ENCODE results near the gene C12orf76. TPM values are rescaled to one million over a fixed set of nuclear protein-coding genes. Genes with fewer than 3 reads are reported as not detected.

Gene C12orf76
- total and polyA plus RNA-seq, 2 experiments from 2014 or later, result 14.3 to 14.5 TPM

DNA sequence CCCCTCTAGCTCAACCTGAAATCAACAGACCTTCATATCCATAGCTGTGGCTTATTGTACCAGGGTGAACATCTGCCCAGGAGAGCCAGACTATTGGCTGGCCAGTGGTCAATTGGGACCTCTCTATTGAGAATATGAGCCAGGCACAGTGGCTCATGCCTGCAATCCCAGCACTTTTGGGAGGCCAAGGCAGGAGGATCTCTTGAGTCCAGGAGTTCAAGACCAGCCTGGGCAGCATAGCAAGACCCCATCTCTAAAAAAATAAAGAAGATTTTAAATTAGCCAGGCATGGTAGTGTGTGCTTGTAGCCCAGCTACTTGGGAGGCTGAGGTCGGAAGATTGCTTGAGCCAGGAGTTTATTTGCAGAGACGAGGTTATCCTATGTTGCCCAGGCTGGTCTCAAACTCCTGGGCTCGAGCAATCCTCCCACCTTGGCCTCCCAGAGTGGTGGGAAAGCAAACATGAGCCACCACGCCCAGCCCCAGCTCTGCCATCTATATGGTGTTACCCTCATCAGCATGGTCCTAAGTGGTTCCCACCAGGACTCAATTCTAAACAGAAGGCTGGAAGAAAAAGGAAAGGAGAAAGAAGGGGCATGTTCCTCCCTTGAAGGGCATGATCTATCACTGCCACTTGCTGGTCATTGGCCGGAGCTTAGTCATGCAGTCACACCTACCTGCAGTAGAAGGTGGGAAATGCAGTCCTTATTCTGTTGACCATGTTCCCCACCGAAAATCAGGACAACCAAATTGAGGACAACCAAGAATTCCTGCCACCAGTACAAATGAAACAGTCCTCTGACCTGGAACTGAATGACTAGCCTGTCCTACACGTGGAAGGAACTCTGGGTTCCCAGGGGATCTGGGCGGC, 42.2 kb upstream of the C12orf76 start (continued):
- TF ChIP-seq, protein P1, sequence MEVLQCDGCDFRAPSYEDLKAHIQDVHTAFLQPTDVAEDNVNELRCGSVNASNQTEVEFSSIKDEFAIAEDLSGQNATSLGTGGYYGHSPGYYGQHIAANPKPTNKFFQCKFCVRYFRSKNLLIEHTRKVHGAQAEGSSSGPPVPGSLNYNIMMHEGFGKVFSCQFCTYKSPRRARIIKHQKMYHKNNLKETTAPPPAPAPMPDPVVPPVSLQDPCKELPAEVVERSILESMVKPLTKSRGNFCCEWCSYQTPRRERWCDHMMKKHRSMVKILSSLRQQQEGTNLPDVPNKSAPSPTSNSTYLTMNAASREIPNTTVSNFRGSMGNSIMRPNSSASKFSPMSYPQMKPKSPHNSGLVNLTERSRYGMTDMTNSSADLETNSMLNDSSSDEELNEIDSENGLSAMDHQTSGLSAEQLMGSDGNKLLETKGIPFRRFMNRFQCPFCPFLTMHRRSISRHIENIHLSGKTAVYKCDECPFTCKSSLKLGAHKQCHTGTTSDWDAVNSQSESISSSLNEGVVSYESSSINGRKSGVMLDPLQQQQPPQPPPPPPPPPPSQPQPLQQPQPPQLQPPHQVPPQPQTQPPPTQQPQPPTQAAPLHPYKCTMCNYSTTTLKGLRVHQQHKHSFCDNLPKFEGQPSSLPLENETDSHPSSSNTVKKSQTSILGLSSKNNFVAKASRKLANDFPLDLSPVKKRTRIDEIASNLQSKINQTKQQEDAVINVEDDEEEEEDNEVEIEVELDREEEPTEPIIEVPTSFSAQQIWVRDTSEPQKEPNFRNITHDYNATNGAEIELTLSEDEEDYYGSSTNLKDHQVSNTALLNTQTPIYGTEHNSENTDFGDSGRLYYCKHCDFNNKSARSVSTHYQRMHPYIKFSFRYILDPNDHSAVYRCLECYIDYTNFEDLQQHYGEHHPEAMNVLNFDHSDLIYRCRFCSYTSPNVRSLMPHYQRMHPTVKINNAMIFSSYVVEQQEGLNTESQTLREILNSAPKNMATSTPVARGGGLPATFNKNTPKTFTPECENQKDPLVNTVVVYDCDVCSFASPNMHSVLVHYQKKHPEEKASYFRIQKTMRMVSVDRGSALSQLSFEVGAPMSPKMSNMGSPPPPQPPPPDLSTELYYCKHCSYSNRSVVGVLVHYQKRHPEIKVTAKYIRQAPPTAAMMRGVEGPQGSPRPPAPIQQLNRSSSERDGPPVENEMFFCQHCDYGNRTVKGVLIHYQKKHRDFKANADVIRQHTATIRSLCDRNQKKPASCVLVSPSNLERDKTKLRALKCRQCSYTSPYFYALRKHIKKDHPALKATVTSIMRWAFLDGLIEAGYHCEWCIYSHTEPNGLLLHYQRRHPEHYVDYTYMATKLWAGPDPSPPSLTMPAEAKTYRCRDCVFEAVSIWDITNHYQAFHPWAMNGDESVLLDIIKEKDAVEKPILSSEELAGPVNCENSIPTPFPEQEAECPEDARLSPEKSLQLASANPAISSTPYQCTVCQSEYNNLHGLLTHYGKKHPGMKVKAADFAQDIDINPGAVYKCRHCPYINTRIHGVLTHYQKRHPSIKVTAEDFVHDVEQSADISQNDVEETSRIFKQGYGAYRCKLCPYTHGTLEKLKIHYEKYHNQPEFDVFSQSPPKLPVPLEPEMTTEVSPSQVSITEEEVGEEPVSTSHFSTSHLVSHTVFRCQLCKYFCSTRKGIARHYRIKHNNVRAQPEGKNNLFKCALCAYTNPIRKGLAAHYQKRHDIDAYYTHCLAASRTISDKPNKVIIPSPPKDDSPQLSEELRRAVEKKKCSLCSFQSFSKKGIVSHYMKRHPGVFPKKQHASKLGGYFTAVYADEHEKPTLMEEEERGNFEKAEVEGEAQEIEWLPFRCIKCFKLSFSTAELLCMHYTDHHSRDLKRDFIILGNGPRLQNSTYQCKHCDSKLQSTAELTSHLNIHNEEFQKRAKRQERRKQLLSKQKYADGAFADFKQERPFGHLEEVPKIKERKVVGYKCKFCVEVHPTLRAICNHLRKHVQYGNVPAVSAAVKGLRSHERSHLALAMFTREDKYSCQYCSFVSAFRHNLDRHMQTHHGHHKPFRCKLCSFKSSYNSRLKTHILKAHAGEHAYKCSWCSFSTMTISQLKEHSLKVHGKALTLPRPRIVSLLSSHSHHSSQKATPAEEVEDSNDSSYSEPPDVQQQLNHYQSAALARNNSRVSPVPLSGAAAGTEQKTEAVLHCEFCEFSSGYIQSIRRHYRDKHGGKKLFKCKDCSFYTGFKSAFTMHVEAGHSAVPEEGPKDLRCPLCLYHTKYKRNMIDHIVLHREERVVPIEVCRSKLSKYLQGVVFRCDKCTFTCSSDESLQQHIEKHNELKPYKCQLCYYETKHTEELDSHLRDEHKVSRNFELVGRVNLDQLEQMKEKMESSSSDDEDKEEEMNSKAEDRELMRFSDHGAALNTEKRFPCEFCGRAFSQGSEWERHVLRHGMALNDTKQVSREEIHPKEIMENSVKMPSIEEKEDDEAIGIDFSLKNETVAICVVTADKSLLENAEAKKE (CRISPR knock-in tag; IDR thresholded peaks at IDR 0.05), result no peak

DNA sequence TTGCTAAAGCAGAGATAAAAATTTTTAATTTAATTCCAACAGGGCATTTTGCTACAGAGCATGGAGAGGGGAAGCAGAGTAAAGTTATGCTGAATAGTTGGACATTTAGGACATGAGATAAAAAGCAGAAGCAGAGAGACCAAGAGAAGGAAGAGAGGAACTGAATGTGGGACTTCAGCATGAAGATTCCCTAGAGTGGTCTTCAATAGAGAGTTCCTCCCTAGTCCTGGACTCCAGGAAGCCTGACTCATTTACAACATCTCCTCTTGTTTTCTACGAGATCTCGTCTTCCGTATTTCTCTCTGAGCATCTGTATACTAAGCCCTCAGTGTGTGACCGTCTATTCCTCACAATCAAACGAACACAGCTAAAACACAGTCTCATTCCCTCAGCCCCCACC, 40.6 kb upstream of the C12orf76 start:
- H3K4me2 ChIP-seq, result no peak overlapping the region
- Mint-ChIP-seq H3K4me3 (no peak overlapping the region), H3K27me3 (ENCODE audit: insufficient read depth, low read depth, poor library complexity) (peaks cover 7% of the 10 kb centered on the region), H3K27ac (no peak overlapping the region), H3K36me3 (ENCODE audit: low read depth) (no peaks in the 10 kb centered on the region), H3K9me3 (no peaks in the 10 kb centered on the region), H3K4me1 (no peaks in the 10 kb centered on the region)
- no peak overlapping the region for H3K4me3 ChIP-seq
- no peak overlapping the region for H2AFZ ChIP-seq
- no peak for DNase-seq (ENCODE audit: low spot score)
- no peaks in the 10 kb centered on the region for H3K27me3 ChIP-seq (ENCODE audit: insufficient read depth)
- H3K9me2 ChIP-seq (ENCODE audit: insufficient read depth), result no peaks in the 10 kb centered on the region
- H4K20me1 ChIP-seq (replicated peaks; ENCODE audit: insufficient read depth), result no peaks in the 10 kb centered on the region
- no peaks in the 10 kb centered on the region for H3K79me2 ChIP-seq (replicated peaks; ENCODE audit: insufficient read depth)
- no peaks in the 10 kb centered on the region for H3K4me1 ChIP-seq (ENCODE audit: insufficient read depth)
- H3K27ac ChIP-seq (ENCODE audit: low read depth), result no peak overlapping the region
- no peaks in the 10 kb centered on the region for H3F3A ChIP-seq (replicated peaks; ENCODE audit: low read depth)
- no peak for ATAC-seq
- no peaks in the 10 kb centered on the region for H3K36me3 ChIP-seq (ENCODE audit: insufficient read depth)
- TF ChIP-seq EZH2 (IDR thresholded peaks at IDR 0.05; ENCODE audit: low read depth, unreplicated experiment), result no peak
- no peak for TF ChIP-seq ZNF331 (CRISPR knock-in tag; IDR thresholded peaks at IDR 0.05; ENCODE audit: low read depth)
- TF ChIP-seq POLR2AphosphoS5 (IDR thresholded peaks at IDR 0.05; ENCODE audit: low read depth), result no peak
- TF ChIP-seq NANOG (IDR thresholded peaks at IDR 0.05; ENCODE audit: borderline replicate concordance), result no peak
- TF ChIP-seq, protein P2, sequence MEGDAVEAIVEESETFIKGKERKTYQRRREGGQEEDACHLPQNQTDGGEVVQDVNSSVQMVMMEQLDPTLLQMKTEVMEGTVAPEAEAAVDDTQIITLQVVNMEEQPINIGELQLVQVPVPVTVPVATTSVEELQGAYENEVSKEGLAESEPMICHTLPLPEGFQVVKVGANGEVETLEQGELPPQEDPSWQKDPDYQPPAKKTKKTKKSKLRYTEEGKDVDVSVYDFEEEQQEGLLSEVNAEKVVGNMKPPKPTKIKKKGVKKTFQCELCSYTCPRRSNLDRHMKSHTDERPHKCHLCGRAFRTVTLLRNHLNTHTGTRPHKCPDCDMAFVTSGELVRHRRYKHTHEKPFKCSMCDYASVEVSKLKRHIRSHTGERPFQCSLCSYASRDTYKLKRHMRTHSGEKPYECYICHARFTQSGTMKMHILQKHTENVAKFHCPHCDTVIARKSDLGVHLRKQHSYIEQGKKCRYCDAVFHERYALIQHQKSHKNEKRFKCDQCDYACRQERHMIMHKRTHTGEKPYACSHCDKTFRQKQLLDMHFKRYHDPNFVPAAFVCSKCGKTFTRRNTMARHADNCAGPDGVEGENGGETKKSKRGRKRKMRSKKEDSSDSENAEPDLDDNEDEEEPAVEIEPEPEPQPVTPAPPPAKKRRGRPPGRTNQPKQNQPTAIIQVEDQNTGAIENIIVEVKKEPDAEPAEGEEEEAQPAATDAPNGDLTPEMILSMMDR (conservative IDR thresholded peaks at IDR 0.05; ENCODE audit: low read depth in 2 of 2), result no peak
- no peak for TF ChIP-seq JUNB (IDR thresholded peaks at IDR 0.05; ENCODE audit: unreplicated experiment)
- TF ChIP-seq, protein P3, sequence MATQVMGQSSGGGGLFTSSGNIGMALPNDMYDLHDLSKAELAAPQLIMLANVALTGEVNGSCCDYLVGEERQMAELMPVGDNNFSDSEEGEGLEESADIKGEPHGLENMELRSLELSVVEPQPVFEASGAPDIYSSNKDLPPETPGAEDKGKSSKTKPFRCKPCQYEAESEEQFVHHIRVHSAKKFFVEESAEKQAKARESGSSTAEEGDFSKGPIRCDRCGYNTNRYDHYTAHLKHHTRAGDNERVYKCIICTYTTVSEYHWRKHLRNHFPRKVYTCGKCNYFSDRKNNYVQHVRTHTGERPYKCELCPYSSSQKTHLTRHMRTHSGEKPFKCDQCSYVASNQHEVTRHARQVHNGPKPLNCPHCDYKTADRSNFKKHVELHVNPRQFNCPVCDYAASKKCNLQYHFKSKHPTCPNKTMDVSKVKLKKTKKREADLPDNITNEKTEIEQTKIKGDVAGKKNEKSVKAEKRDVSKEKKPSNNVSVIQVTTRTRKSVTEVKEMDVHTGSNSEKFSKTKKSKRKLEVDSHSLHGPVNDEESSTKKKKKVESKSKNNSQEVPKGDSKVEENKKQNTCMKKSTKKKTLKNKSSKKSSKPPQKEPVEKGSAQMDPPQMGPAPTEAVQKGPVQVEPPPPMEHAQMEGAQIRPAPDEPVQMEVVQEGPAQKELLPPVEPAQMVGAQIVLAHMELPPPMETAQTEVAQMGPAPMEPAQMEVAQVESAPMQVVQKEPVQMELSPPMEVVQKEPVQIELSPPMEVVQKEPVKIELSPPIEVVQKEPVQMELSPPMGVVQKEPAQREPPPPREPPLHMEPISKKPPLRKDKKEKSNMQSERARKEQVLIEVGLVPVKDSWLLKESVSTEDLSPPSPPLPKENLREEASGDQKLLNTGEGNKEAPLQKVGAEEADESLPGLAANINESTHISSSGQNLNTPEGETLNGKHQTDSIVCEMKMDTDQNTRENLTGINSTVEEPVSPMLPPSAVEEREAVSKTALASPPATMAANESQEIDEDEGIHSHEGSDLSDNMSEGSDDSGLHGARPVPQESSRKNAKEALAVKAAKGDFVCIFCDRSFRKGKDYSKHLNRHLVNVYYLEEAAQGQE (IDR thresholded peaks at IDR 0.05; ENCODE audit: unreplicated experiment), result no peak
- TF ChIP-seq, protein P4, sequence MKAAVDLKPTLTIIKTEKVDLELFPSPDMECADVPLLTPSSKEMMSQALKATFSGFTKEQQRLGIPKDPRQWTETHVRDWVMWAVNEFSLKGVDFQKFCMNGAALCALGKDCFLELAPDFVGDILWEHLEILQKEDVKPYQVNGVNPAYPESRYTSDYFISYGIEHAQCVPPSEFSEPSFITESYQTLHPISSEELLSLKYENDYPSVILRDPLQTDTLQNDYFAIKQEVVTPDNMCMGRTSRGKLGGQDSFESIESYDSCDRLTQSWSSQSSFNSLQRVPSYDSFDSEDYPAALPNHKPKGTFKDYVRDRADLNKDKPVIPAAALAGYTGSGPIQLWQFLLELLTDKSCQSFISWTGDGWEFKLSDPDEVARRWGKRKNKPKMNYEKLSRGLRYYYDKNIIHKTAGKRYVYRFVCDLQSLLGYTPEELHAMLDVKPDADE (IDR thresholded peaks at IDR 0.05), result no peak
- no peak for TF ChIP-seq EZH2phosphoT487 (IDR thresholded peaks at IDR 0.05; ENCODE audit: unreplicated experiment)

Measured in GM23338 (cell line).